Heart right ventricle (tissue), 16 donors: Measurements from ENCODE around the gene ANKRD65. TPM values are rescaled to one million over a fixed set of nuclear protein-coding genes. Genes with fewer than 3 reads are reported as not detected.
A peak's percentile ranks its signal among the peaks of the same experiment; 100 is the strongest.

Source experiments
- ATAC-seq, 8 donors: fragments of 200-7000 bp; cut with Tn5 transposase; one replicate each; pipeline ENCODE4 v1.9.1; 2020; ENCODE audit warnings: mild to moderate bottlenecking in 8 of 8, moderate library complexity in 8 of 8, moderate number of reproducible peaks in 1 of 8
- DNase-seq, 2 donors: peaks; one replicate each; pipeline ENCODE4 v3.0.0-alpha.2; 2020
- H3K27ac ChIP-seq, 10 donors: fragments of 200-600 bp; sonication (generic) in 2 of 10; one replicate each; pipeline versions ENCODE4 v1.5.0 to v1.8.0; 2020 to 2022; ENCODE audit warnings: mild to moderate bottlenecking in 3 of 10
- H3K27me3 ChIP-seq, 7 donors: fragments of 200-600 bp; one replicate each; pipeline ENCODE4 v1.8.0; 2021 to 2022; ENCODE audit warnings: mild to moderate bottlenecking in 2 of 7
- H3K36me3 ChIP-seq, 9 donors: fragments of 200-600 bp; sonication (generic) in 1 of 9; one replicate each; pipeline versions ENCODE4 v1.5.0 to v1.8.0; 2020 to 2022; ENCODE audit warnings: mild to moderate bottlenecking in 2 of 9
- H3K4me1 ChIP-seq, 9 donors: fragments of 200-600 bp; sonication (generic) in 1 of 9; one replicate each; pipeline versions ENCODE4 v1.5.0 to v1.8.0; 2020 to 2022; ENCODE audit warnings: mild to moderate bottlenecking in 4 of 9
- H3K4me3 ChIP-seq, 10 donors: fragments of 200-600 bp; sonication (generic) in 2 of 10; one replicate each; pipeline versions ENCODE4 v1.5.0 to v1.8.0; 2020 to 2022; ENCODE audit warnings: mild to moderate bottlenecking in 7 of 10, moderate library complexity in 2 of 10
- H3K9me3 ChIP-seq, 11 donors: fragments of 200-600 bp in 10 of 11; sonication (generic) in 2 of 11; one replicate each; pipeline versions ENCODE4 v1.5.0 to v1.8.0; 2013 to 2022; ENCODE audit warnings: mild to moderate bottlenecking in 2 of 11, control low read depth in 1 of 11, moderate library complexity in 1 of 11
- WGBS, 2 donors: extraction: QIAGEN DNeasy Blood & Tissue Kit; methylation state at CpG; one replicate each; pipeline ENCODE4 v1.1.7; 2013; ENCODE audit warnings: inconsistent platforms in 1 of 2; 5-methylcytosine and 5-hydroxymethylcytosine counted together
- intact Hi-C, 10 donors: fragments of 100-400 bp; cut with DNase I; formaldehyde crosslinking; loops; one replicate each; pipeline versions ENCODE4 v1.11.1 to v1.14.2; 2022
- polyA plus RNA-seq, 2 donors: library from polyadenylated mRNA; stranded (reverse); fragments of 200-250 nt; gene quantifications; one replicate each; pipeline ENCODE4 v1.2.3, GENCODE V29; 2013
- total RNA-seq, 10 donors: library from RNA; stranded (reverse); fragmentation: NEBNext Ultra II Directional in 3 of 10; extraction: Animal tissue kit (Norgen Biotek cat#: 25700) in 3 of 10; gene quantifications; one replicate each; pipeline versions ENCODE4 v1.2.1 to v1.2.4, GENCODE V29; 2021 to 2023
- TF ChIP-seq, protein P1 (sequence below), 9 donors: fragments of 200-600 bp; sonication (generic) in 2 of 9; IDR thresholded peaks; one replicate each; pipeline versions ENCODE4 v1.5.0 to v1.8.0; 2021 to 2022; ENCODE audit warnings: antibody characterized with exemption in 9 of 9, mild to moderate bottlenecking in 5 of 9, moderate library complexity in 1 of 9
- donor health status: Arrhythmogenic right ventricular cardiomyopathy.
- donor health status: ischemic (EF 13 %, LVEDD 7.1; RV severe dilation, severe dysfunction).
- donor health status: healthy with polysubstance abuse.
- donor health status: DM: no; HTN: yes; CAD: no.
- donor health status: DM: no; HTN: no; CAD: no.
- donor health status: ischemic (EF 25% LVEDD 6.9; RV normal size, moderate dysfunction).
- donor health status: ischemic (EF 25% LVEDD 5.7; RV mildly dilated, moderate dysfunction).
- donor health status: healthy.
- donor health status: DM: yes; HTN: yes; CAD: no.
- donor health status: Ischemic cardiomyopathy.
- donor health status: ischemic (EF 35%, LVEDD 5.7; RV mildly dilated, moderate dysfunction).
- donor health status: nonischemic (EF 11% LVEDD 7.7; RV severe dilation, severe dysfunction).
- donor health status: DM: yes; HTN: yes; CAD: no.
- donor health status: PGD.
- donor health status: ischemic (EF 29% LVEDD 5.4; RV normal size, mild dysfunction).
- donor health status: nonischemic (EF 23%, LVEDD 6.1; RV moderate dilation, normal function).

Gene ANKRD65
- total and polyA plus RNA-seq, 12 donors = 0.37 to 3.1 (median 1.8) TPM

DNA sequence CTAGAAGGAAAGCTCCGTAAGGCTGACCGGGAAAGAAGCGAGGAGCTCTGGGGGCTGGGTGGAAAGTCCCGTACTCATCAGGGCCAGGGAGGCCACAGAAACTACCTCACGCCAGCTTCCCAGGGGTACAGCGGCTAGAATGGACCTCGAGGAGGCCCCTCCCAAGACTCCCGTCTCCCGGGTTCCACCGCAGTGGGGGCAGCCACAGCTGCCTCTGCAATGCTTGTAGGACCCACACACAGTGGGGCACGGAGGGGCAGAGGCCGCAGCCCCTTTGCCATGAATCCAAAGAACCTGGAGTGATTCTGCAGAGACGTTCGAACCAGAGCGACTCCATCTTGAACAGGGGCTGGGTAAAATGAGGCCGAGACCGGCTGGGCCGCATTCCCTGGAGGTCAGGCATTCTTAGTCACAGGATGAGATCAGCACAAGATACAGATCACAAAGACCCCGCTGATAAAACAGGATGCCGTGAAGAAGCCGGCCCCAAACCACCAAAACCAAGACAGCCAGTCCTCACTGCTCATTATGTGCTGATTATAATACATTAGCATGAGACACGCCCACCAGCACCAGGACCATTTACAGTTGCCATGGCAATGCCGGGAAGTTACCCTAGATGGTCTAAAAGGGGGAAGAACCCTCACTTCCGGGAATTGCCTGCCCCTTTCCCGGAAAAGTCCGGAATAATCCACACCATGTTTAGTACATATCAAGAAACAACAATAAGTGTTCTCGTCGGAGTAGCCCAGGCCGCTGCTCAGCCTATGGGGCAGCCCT, 1.6 kb upstream of the ANKRD65 start:
- Histone ChIP-seq H3K4me1 (peaks cover 0 to 23% (median 8%) of the 10 kb centered on the region in 9 donors), H3K4me3 (no peak overlapping the region), H3K9me3 (no peaks in the 10 kb centered on the region), H3K27ac (peak overlapping the region in 2 of 10 donors; percentile 3 to 34), H3K36me3 (no peaks in the 10 kb centered on the region), H3K27me3 (peaks cover 0 to 33% (median 11%) of the 10 kb centered on the region in 7 donors)
- peak in 1 of 2 donors; percentile 17 for DNase-seq
- intact Hi-C loops = no loop called here
- TF ChIP-seq, protein P1, sequence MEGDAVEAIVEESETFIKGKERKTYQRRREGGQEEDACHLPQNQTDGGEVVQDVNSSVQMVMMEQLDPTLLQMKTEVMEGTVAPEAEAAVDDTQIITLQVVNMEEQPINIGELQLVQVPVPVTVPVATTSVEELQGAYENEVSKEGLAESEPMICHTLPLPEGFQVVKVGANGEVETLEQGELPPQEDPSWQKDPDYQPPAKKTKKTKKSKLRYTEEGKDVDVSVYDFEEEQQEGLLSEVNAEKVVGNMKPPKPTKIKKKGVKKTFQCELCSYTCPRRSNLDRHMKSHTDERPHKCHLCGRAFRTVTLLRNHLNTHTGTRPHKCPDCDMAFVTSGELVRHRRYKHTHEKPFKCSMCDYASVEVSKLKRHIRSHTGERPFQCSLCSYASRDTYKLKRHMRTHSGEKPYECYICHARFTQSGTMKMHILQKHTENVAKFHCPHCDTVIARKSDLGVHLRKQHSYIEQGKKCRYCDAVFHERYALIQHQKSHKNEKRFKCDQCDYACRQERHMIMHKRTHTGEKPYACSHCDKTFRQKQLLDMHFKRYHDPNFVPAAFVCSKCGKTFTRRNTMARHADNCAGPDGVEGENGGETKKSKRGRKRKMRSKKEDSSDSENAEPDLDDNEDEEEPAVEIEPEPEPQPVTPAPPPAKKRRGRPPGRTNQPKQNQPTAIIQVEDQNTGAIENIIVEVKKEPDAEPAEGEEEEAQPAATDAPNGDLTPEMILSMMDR (IDR thresholded peaks at IDR 0.05) = no peak
- no peak for ATAC-seq
- 54 to 56% methylated on average over 29 of the region's 29 CpGs for WGBS, 2 donors

DNA sequence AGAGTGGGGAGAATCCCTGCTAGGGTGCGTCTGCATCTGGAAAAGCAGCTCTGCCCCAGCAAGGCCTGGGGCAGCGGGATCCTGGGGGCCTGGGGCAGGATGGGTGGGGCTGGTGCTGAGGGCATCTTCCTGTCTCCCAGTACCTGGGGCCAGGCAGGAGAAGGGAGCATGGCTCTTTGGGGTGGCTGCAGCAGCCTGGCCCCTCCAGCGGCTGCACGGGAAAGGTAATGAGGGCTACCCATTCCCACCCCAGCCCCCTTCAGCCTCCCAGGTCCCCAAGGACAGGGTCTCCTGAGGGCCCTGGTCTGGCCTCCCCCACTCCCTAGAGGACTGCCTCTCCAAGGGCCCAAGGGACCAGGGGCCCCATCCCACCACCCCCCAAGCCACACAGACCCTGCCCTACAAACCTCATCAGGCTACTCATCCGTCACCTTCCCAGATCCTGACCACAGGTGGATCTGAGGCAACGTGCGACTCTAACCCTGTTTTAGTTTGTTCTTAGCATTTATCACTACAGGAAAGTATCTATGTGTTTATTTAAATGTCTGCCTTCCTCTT, 910 bp upstream of the ANKRD65 start:
- H3K27me3 ChIP-seq = peaks cover 0 to 33% (median 11%) of the 10 kb centered on the region in 7 donors
- peaks cover 0 to 23% (median 8%) of the 10 kb centered on the region in 9 donors for H3K4me1 ChIP-seq
- no peak overlapping the region for H3K4me3 ChIP-seq
- TF ChIP-seq, protein P1 (IDR thresholded peaks at IDR 0.05) = no peak
- H3K27ac ChIP-seq = no peak overlapping the region
- H3K9me3 ChIP-seq = no peaks in the 10 kb centered on the region
- WGBS, 2 donors = 84 to 88% methylated on average over 7 of the region's 7 CpGs
- no peaks in the 10 kb centered on the region for H3K36me3 ChIP-seq
- no peak for ATAC-seq
- no peak for DNase-seq
- intact Hi-C loops = no loop called here

DNA sequence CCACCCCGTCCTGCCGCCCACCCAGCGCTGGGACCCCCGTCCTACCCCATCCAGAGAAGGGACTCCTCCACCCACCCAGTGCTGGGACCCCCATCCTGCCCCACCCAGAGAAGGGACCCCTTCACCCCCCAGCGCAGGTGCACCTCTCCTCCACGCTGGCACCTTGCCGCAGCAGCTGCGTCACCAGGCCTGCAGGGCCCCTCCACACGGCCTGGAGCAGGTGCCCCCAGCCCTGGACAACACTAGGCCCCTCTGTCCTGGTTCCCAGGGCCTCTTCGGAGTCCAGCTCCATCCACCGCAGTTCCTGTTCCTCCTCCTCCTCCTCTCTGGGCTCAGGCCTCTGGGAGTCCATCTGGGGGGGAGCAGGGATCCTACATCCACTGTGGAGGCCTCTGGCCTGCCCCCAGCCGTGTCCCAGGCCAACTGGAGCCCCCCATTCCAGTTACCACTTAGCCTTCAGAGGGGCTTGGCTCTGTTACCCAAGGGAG, 378 bp downstream of the ANKRD65 start:
- peak in 2 of 8 donors; percentile 15 to 24 for ATAC-seq
- Histone ChIP-seq H3K4me3 (peak overlapping the region in 9 of 10 donors; percentile 22 to 51 (median 35)), H3K9me3 (no peaks in the 10 kb centered on the region), H3K27ac (peak overlapping the region in 2 of 10 donors; percentile 34 to 49), H3K4me1 (peaks cover 0 to 23% (median 8%) of the 10 kb centered on the region in 9 donors), H3K27me3 (peaks cover 0 to 21% (median 2%) of the 10 kb centered on the region in 7 donors), H3K36me3 (no peaks in the 10 kb centered on the region)
- 68 to 83% methylated on average over 8 to 12 of the region's 12 CpGs for WGBS, 2 donors
- DNase-seq = no peak
- intact Hi-C loops = loop anchor here in 1 of 10 donors (1.0 kb wide), 1 partner anchor 49 kb away; no protein-coding TSS in a partner anchor
- TF ChIP-seq, protein P1 (IDR thresholded peaks at IDR 0.05) = no peak
